HepG2 (cell line): ENCODE measurements around the gene GLIS1. TPM values are rescaled to one million over a fixed set of nuclear protein-coding genes. Genes with fewer than 3 reads are reported as not detected.

ENCODE experiments used
- ATAC-seq: fragments of 200-7000 bp; cut with Tn5 transposase; 3 replicates; pipeline ENCODE4 v1.9.1; 2020; ENCODE audit warnings: mild to moderate bottlenecking, moderate library complexity
- BruUV-seq: library from RNA; stranded (reverse); fragments of 400-500 nt; replicated peaks from 2 replicates; lab custom pipeline; 2021; lab: Mats Ljungman, UMichigan
- CTCF ChIA-PET: fragments of 300-600 bp; formaldehyde crosslinking; extraction: SDS; loops from one replicate; lab custom pipeline; 2021; ENCODE audit warnings: low total read pairs, inconsistent platforms, low intra/inter-chr PET ratio; lab: Yijun Ruan, JAX
- POLR2A ChIA-PET: fragments of 350-600 bp; sonication (Branson Sonifier 250); formaldehyde crosslinking; loops from one replicate; lab custom pipeline; 2020; ENCODE audit warnings: antibody characterized with exemption, inconsistent platforms; lab: Yijun Ruan, JAX
- DNase-seq: peaks from one replicate; pipeline ENCODE4 v3.0.0-alpha.2; 2015; ENCODE audit warnings: low spot score
- FAIRE-seq: peaks from 3 replicates; lab custom pipeline; 2011; peaks lifted over from hg19 to GRCh38; lab: Jason Lieb, UNC
- H2AFZ ChIP-seq: one replicate; pipeline ENCODE4 v1.6.1; 2011; ENCODE audit warnings: low read length, inconsistent platforms
- H3K27ac ChIP-seq: fragments of 300-600 bp; 3 replicates; pipeline ENCODE4 v1.8.0; 2011; ENCODE audit warnings: mixed run types, mild to moderate bottlenecking, mixed read lengths, low read length, inconsistent platforms; ENCODE audit not compliant: insufficient read depth; ENCODE audit errors: extremely low read length
- H3K27me3 ChIP-seq, 2 experiments: fragments of 200-600 bp in 1 of 2; 2 replicates in 1 of 2; 3 replicates in 1 of 2; pipeline versions ENCODE4 v1.6.0 to v1.8.0; 2011; ENCODE audit warnings: low read length in 2 of 2, mild to moderate bottlenecking in 2 of 2, moderate library complexity in 2 of 2, inconsistent platforms in 1 of 2; ENCODE audit not compliant: insufficient read depth in 2 of 2, control insufficient read depth in 1 of 2
- H3K36me3 ChIP-seq, 2 experiments: fragments of 200-600 bp in 1 of 2; replicated peaks in 1 of 2; 2 replicates in 1 of 2; 3 replicates in 1 of 2; pipeline versions ENCODE4 v1.5.1 to v1.8.0; 2011; ENCODE audit warnings: low read length in 2 of 2, inconsistent platforms in 1 of 2; ENCODE audit not compliant: insufficient read depth in 2 of 2, control insufficient read depth in 1 of 2
- H3K4me1 ChIP-seq: 2 replicates; pipeline ENCODE4 v1.5.1; 2012; ENCODE audit warnings: low read length, inconsistent platforms; ENCODE audit not compliant: insufficient read depth
- H3K4me2 ChIP-seq: 2 replicates; pipeline ENCODE4 v1.6.0; 2011; ENCODE audit warnings: low read depth, low read length, inconsistent platforms
- H3K4me3 ChIP-seq, 3 experiments: fragments of 200-600 bp in 1 of 3; sonication (generic), shearing (Covaris generic) in 1 of 3; replicated peaks in 1 of 3; 2 replicates each; pipeline ENCODE4 v1.5.1; 2011 to 2016; ENCODE audit warnings: low read length in 3 of 3, inconsistent platforms in 2 of 3, low read depth in 2 of 3, mild to moderate bottlenecking in 2 of 3, control low read depth in 1 of 3, mixed read lengths in 1 of 3; ENCODE audit not compliant: insufficient read depth in 1 of 3
- H3K79me2 ChIP-seq: one replicate; pipeline ENCODE4 v1.6.1; 2011; ENCODE audit warnings: low read length, inconsistent platforms; ENCODE audit not compliant: insufficient read depth
- H3K9ac ChIP-seq: 2 replicates; pipeline ENCODE4 v1.6.0; 2011; ENCODE audit warnings: mild to moderate bottlenecking, low read depth, low read length, inconsistent platforms; ENCODE audit not compliant: insufficient read depth
- H3K9me3 ChIP-seq: 2 replicates; pipeline ENCODE4 v1.5.1; 2012; ENCODE audit warnings: mild to moderate bottlenecking, low read length
- H4K20me1 ChIP-seq: 2 replicates; pipeline ENCODE4 v1.6.0; 2011; ENCODE audit warnings: inconsistent platforms, mild to moderate bottlenecking, low read length, moderate library complexity; ENCODE audit not compliant: insufficient read depth
- CTCF ChIP-seq: sonication (generic); formaldehyde crosslinking; IDR thresholded peaks from 2 replicates; pipeline ENCODE4 v1.5.0; 2020; ENCODE audit warnings: mild to moderate bottlenecking, missing genetic modification reagents, moderate library complexity
- DMAP1 ChIP-seq: IDR thresholded peaks from 2 replicates; pipeline ENCODE4 v1.6.1; 2016
- EP300 ChIP-seq, 3 experiments: sonication (generic) in 1 of 3; formaldehyde crosslinking in 1 of 3; IDR thresholded peaks; 2 replicates each; pipeline versions ENCODE4 v1.5.1 to v1.6.1; 2011 to 2020; ENCODE audit warnings: low read depth in 2 of 3, low read length in 2 of 3, borderline replicate concordance in 1 of 3, improper control_type of control experiment in 1 of 3, mild to moderate bottlenecking in 1 of 3, missing genetic modification reagents in 1 of 3, moderate library complexity in 1 of 3
- FOXO4 ChIP-seq: sonication (generic); formaldehyde crosslinking; conservative IDR thresholded peaks from 2 replicates; pipeline ENCODE4 v1.8.1; 2023; ENCODE audit warnings: missing genetic modification reagents
- GABPB1 ChIP-seq: IDR thresholded peaks from 2 replicates; pipeline ENCODE4 v1.6.1; 2016; ENCODE audit warnings: mild to moderate bottlenecking, missing genetic modification reagents, moderate library complexity, missing compliant biosample characterization
- HMG20B ChIP-seq: conservative IDR thresholded peaks from 2 replicates; pipeline ENCODE4 v1.6.1; 2016; ENCODE audit warnings: missing genetic modification reagents, missing compliant biosample characterization
- HNRNPUL1 ChIP-seq: fragments of 200-400 bp; formaldehyde crosslinking; IDR thresholded peaks from 2 replicates; pipeline ENCODE4 v1.6.1; 2017; ENCODE audit warnings: low read depth, mild to moderate bottlenecking, low read length, moderate library complexity
- MBD4 ChIP-seq: IDR thresholded peaks from 2 replicates; pipeline ENCODE4 v1.6.1; 2012; ENCODE audit warnings: low read length, inconsistent platforms, borderline replicate concordance
- RARG ChIP-seq: sonication (generic); formaldehyde crosslinking; IDR thresholded peaks from 2 replicates; pipeline ENCODE4 v1.4.0; 2020; ENCODE audit warnings: low read depth, mild to moderate bottlenecking, missing genetic modification reagents
- RFX1 ChIP-seq: fragments of 450-650 bp; IDR thresholded peaks from 2 replicates; pipeline ENCODE4 v1.6.1; 2017
- STAG1 ChIP-seq: sonication (generic); formaldehyde crosslinking; IDR thresholded peaks from 2 replicates; pipeline ENCODE4 v1.4.0; 2020; ENCODE audit warnings: missing genetic modification reagents
- XRCC5 ChIP-seq: fragments of 200-400 bp; formaldehyde crosslinking; optimal IDR thresholded peaks from 2 replicates; pipeline ENCODE3; 2017; ENCODE audit warnings: mild to moderate bottlenecking, low read length
- ZNF790 ChIP-seq: sonication (generic); formaldehyde crosslinking; IDR thresholded peaks from 2 replicates; pipeline ENCODE4 v1.8.0; 2022; ENCODE audit warnings: missing genetic modification reagents, mild to moderate bottlenecking, borderline replicate concordance
- ZSCAN12 ChIP-seq: sonication (generic); formaldehyde crosslinking; IDR thresholded peaks from 2 replicates; pipeline ENCODE4 v1.9.0; 2021; ENCODE audit warnings: mild to moderate bottlenecking, missing genetic modification reagents
- WGBS: methylation state at CpG from one replicate; pipeline ENCODE4 v1.1.6; 2017; ENCODE audit warnings: low lambda C conversion rate; 5-methylcytosine and 5-hydroxymethylcytosine counted together
- in situ Hi-C: cut with HindIII; loops from 2 replicates; pipeline ENCODE4 v1.10.0; 2017; ENCODE audit warnings: low pct_unique_long_range_greater_than_20kb; ENCODE audit not compliant: extremely low pct_ligation_motif_present
- intact Hi-C: fragments of 100-400 bp; cut with micrococcal nuclease; formaldehyde crosslinking; loops from one replicate; pipeline ENCODE4 v1.10.0; 2022; ENCODE audit not compliant: unreplicated experiment
- polyA plus RNA-seq, 8 experiments: library from polyadenylated mRNA; depleted of rRNA in 3 of 8; stranded (reverse) in 7 of 8; unstranded in 1 of 8; fragments of >200 nt; fragmentation: Illumina TruSeq in 4 of 8; extraction: Trizol in 4 of 8; gene quantifications; 2 replicates each; pipeline versions ENCODE4 v1.2.1 to v1.2.3, GENCODE V29; 2011 to 2016; ENCODE audit warnings: low read depth in 4 of 8, missing spikeins in 1 of 8, mixed read lengths in 1 of 8; ENCODE audit not compliant: insufficient read depth in 1 of 8
- total RNA-seq, 5 experiments: library from RNA; depleted of rRNA; stranded (reverse); fragments of >200 nt; fragmentation: Illumina TruSeq; extraction: Trizol; gene quantifications; 2 replicates each; pipeline ENCODE4 v1.2.3, GENCODE V29; 2016; ENCODE audit warnings: low read depth in 1 of 5

GLIS1 gene
- total and polyA plus RNA-seq, 2 of the 13 experiments (the other 11 are each of a cell fraction or from before 2014, with no cell fraction given): 0.03 TPM; not detected in 1

GRCh38 chr1:53470155-53470554 lies 268.8 kb downstream of the GLIS1 start (continued):
- peak; percentile 61 for TF ChIP-seq CTCF (CRISPR knock-in tag)
- TF ChIP-seq RARG (CRISPR knock-in tag): no peak
- peak; percentile 20; the same call in 1 of the 2 replicates for TF ChIP-seq STAG1 (CRISPR knock-in tag)
- peak; percentile 26; the same call in 1 of the 2 replicates for TF ChIP-seq GABPB1 (CRISPR knock-in tag)
- TF ChIP-seq RFX1: peak; percentile 20; the same call in 1 of the 2 replicates
- peak; percentile 44 for TF ChIP-seq XRCC5

GRCh38 chr1:53469373-53469772 lies 269.6 kb downstream of the GLIS1 start:
- H4K20me1 ChIP-seq: no peaks in the 10 kb centered on the region
- no peak for FAIRE-seq
- H2AFZ ChIP-seq: no peak overlapping the region
- H3K4me3 ChIP-seq: no peak overlapping the region
- no peak for DNase-seq
- no peaks in the 10 kb centered on the region for H3K36me3 ChIP-seq
- no peak overlapping the region for H3K9ac ChIP-seq
- 44% methylated on average over 2 of the region's 5 CpGs for WGBS
- intact Hi-C loops: no loop called here
- no peaks in the 10 kb centered on the region for H3K9me3 ChIP-seq
- no TSS peak for BruUV-seq
- in situ Hi-C loops: no loop called here
- H3K79me2 ChIP-seq: no peaks in the 10 kb centered on the region
- no peak overlapping the region for H3K4me2 ChIP-seq
- TF ChIP-seq DMAP1: no peak
- TF ChIP-seq ZSCAN12 (CRISPR knock-in tag): no peak
- no peak for TF ChIP-seq HNRNPUL1
- TF ChIP-seq MBD4: no peak
- TF ChIP-seq HMG20B (CRISPR knock-in tag): no peak
- TF ChIP-seq ZNF790: no peak
- no peak for TF ChIP-seq EP300 (IDR thresholded peaks at IDR 0.05; ENCODE audit: low read depth in 2 of 2, low read length in 2 of 2)
- TF ChIP-seq EP300 (CRISPR knock-in tag; IDR thresholded peaks at IDR 0.05; ENCODE audit: borderline replicate concordance): no peak
- no peak for TF ChIP-seq FOXO4 (CRISPR knock-in tag)
- TF ChIP-seq, all 625 proteins: peak for 0
- no peak for ATAC-seq
- POLR2A ChIA-PET: no interaction called here
- Histone ChIP-seq H3K27ac (no peak overlapping the region), H3K4me1 (no peaks in the 10 kb centered on the region), H3K27me3 (peaks cover 0 to 9% of the 10 kb centered on the region in 2 experiments; a peak in 2 of 5 replicates)
- CTCF ChIA-PET: no interaction called here
